ENCODE measurements around the gene FMO1.

The FMO1 gene

GRCh38 chr1:171252482-171252881 lies 4.2 kb downstream of the FMO1 start:
- TF ChIP-seq, protein P1, sequence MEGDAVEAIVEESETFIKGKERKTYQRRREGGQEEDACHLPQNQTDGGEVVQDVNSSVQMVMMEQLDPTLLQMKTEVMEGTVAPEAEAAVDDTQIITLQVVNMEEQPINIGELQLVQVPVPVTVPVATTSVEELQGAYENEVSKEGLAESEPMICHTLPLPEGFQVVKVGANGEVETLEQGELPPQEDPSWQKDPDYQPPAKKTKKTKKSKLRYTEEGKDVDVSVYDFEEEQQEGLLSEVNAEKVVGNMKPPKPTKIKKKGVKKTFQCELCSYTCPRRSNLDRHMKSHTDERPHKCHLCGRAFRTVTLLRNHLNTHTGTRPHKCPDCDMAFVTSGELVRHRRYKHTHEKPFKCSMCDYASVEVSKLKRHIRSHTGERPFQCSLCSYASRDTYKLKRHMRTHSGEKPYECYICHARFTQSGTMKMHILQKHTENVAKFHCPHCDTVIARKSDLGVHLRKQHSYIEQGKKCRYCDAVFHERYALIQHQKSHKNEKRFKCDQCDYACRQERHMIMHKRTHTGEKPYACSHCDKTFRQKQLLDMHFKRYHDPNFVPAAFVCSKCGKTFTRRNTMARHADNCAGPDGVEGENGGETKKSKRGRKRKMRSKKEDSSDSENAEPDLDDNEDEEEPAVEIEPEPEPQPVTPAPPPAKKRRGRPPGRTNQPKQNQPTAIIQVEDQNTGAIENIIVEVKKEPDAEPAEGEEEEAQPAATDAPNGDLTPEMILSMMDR (conservative IDR thresholded peaks at IDR 0.05; ENCODE audit: low read length): no peak
- H3K4me3 ChIP-seq (ENCODE audit: low read length): no peak overlapping the region
- DNase-seq (ENCODE audit: low read depth): no peak

DNA sequence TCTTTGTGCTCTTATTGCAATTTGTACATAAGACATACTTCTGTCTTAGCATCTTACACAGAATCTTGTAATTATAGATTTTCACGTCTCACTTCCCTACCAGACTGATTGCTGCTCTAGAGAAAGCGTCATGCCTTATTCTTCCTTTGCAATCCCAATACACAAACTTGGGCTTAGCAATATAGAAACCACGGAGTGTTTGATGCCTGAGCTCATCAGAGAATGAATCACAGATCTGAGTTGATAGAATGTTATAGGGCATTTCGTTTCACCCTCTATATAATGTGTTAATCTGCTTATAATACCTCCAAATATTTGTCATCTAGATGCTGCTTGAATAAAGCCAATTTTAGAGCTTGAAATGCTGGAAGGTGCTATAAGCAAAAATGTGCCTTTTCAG lies 6.6 kb downstream of the FMO1 start:
- peak; percentile 15 for DNase-seq (ENCODE audit: low read depth)

DNA sequence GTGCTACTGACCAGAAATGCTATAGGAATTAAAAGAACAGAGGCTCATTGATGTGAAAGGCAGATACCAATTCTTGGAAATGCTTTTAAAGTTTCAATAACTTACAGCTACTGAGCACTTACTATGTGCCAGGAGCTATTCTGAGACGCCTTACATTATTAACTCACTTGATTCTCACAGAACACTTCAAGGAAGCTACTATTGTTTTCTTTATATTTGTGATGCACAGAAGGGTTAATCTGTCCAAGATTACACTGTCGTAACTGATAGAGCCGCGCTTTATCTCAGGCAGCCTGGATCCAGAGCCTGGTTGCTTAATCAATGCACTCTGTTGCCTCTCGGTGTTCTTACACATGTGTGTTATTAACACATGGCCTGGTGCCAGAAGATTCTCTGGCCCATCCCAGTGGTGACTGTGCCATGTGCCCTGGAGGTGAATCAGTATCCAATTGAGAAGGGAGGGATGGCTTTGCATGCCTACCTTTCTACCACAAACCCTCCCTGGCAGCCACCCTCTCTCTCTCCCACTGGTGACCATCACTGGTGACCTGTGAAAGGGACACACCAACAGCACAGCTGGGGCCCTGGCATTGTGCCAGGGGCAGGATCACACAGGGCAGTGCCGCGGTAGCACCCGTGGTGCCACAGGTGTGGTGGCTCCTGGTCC lies 8.8 kb downstream of the FMO1 start:
- TF ChIP-seq, protein P1 (conservative IDR thresholded peaks at IDR 0.05; ENCODE audit: low read length): no peak

More for the DNA sequence above, 6.6 kb downstream of the FMO1 start:
- TF ChIP-seq, protein P1 (conservative IDR thresholded peaks at IDR 0.05; ENCODE audit: low read length): no peak
- no peak overlapping the region for H3K4me3 ChIP-seq (ENCODE audit: low read length)

DNA sequence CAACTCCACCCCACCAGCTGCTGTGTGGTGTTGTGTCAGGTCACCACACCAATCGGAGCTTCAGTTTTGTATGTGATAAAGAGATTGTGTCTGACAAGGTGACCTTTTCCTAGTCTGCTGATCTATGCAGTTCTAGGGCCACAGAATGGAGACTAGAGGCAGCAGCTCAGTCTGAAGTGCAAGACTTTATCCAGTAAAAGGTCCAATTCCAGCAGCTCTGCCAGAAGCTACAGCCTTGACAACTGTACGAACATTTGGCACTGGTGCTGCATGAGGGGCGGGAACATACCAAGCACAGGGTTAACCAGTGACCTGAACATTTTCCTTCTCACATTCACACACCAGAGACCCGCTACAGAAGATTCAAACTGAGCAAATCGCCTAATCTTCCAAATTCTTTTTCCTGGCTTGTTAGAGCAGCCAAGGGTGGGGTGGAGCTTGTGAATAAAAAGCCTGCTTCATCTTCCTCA lies 9.3 kb downstream of the FMO1 start:
- TF ChIP-seq, protein P1 (conservative IDR thresholded peaks at IDR 0.05; ENCODE audit: low read length): no peak
- DNase-seq (ENCODE audit: low read depth): no peak
- H3K4me3 ChIP-seq (ENCODE audit: low read length): no peak overlapping the region

More for the DNA sequence above, 8.8 kb downstream of the FMO1 start:
- peak; percentile 65 for DNase-seq (ENCODE audit: low read depth)
- H3K4me3 ChIP-seq (ENCODE audit: low read length): no peak overlapping the region

- no peak for DNase-seq (ENCODE audit: low read depth)
- TF ChIP-seq, protein P1 (conservative IDR thresholded peaks at IDR 0.05; ENCODE audit: low read length): no peak
- H3K4me3 ChIP-seq (ENCODE audit: low read length): no peak overlapping the region
These were observed 10.1 kb downstream of the FMO1 start for GRCh38 chr1:171258429-171258828.

DNA sequence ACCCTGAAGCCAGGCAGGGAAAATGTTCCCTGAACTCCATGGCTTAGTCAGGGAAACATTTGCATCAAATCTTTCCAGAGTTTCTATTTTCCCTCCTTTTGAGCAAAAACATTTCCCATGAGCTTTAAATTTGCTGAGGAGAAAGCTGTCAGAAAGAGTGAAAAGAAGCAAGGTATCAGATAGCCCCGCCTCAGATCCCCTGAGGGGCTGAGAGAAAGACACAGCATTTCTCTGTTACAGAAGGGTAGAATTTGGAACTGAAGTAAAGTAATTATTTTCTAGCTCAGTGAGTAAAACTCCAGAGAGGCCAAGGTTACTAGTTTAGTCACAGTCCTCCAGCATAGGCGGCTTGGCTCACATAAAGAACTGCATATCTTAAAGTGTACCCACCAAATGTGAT lies 10.6 kb downstream of the FMO1 start:
- H3K4me3 ChIP-seq (ENCODE audit: low read length): no peak overlapping the region
- no peak for DNase-seq (ENCODE audit: low read depth)
- TF ChIP-seq, protein P1 (conservative IDR thresholded peaks at IDR 0.05; ENCODE audit: low read length): no peak

- DNase-seq (ENCODE audit: low read depth): no peak
- no peak overlapping the region for H3K4me3 ChIP-seq (ENCODE audit: low read length)
- TF ChIP-seq, protein P1 (conservative IDR thresholded peaks at IDR 0.05; ENCODE audit: low read length): no peak
These were observed 13.0 kb downstream of the FMO1 start for GRCh38 chr1:171261336-171261735.
